HG03457 (cell line): Measurements from ENCODE around the gene DEPP1.
A peak's percentile ranks its signal among the peaks of the same experiment; 100 is the strongest.

Source experiments
- ATAC-seq: cut with Tn5 transposase; IDR thresholded peaks from one replicate; pipeline ENCODE4 v1.9.1; 2021; ENCODE audit warnings: moderate number of reproducible peaks; ENCODE audit not compliant: unreplicated experiment

The DEPP1 gene

GRCh38 chr10:44968091-44968490, 10.5 kb downstream of the DEPP1 start:
- no peak for ATAC-seq

GRCh38 chr10:44967616-44968015, 11.0 kb downstream of the DEPP1 start:
- ATAC-seq: no peak

DNA sequence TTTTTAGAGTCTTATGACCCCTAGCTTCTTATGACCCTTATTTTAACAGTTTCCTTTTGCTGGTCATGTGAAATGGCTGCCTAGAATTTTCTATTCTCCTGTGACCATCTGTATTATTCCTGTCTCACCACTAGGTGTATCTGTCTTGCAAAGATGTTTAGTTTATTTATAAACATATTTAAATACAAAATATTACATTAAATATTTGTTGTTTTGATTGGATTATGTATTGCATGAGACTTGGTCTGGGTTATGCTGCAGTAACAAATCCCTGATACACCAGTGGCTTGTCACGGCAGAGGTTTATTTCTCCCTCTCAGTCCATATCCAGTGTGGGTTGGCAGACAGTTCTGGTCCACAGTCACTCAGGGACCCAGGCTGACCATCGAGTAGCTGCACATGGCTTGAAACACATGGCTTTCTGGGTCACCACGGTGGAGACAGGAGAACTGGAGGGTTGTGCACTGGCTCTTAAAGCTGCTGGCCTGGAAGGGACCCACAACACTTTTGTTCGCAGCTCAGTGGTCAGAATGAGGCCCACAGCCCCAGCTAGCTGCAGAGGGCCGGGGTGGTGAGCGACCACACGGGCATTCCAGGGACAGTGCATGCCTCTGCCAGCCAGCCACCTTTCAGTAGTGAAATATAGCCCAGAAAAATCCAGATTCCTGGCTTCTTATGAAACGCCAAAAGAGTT, 11.6 kb downstream of the DEPP1 start:
- ATAC-seq: no peak

DNA sequence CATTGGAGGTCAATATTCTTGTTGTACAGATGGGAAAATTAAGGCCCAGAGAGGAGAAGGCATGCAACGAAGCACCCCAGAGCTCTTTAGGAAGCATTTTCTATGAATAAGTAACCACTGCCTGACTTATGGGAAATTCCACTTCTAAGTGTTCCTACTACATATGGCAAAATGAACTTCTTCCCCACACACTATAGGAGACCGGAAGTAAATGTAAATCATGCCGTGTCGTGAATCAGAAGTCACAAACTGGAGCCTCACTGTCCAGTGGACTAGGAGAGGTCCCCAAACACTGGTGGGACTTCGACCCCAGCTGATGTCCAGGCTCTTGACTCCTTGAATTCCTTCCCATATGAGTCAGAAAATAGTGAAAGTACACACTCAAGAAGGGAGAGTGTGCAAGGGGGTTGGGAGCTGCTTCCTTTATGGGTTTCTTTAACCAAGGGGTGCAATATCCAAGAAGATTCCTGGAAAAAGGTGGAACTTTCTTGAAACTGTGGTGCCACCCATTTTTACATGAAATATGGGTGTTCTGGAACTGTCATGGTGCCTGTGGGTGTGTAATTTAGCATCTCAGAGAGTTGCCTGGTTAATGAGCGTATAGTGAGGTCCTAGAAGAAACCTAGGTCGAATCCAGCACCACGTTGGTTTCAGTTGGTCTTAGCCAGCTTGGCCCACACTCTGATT, 12.3 kb downstream of the DEPP1 start:
- peak; percentile 34 for ATAC-seq

DNA sequence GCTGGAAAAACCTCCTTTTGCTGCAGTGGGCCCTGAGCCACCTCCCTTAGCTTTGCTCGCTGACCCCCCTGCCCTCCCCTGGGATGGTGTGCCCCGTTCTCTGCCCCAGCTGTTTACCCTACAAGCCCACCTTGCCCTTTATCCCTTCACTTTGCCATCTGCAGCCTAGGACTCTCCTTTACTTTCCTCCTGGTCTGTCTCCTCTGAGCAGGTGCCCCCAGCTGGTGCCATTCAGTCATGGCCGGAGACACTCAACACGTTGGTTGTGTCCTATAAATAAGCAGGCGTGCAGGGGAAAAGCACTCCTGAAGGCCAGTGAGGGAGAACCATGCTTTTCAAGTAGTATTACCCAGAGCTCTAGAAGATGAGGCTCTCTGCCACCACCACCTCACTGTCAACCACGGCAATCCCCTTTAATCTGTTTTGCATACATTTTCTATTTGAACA, 12.9 kb downstream of the DEPP1 start:
- peak; percentile 43 for ATAC-seq

DNA sequence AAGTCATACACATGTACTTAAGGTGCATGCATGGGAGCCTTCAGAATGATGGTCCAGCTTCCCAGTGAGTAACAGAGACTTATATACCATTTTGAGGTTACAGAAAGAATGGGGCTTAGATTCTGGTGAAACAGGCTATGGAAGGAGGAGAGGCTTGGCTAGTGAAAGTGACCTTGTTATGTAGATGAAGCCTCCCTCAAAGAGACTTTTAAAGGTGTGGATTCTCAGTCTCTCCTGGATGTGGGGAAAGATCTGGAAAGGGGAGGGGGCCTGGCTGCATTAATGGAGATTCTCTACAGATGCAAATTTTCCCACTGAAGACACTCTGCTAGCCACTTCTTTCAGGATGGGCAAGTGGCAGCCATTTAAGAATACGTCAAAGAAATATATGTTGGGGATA, 13.5 kb downstream of the DEPP1 start:
- no peak for ATAC-seq

GRCh38 chr10:44963772-44964633, 14.6 kb downstream of the DEPP1 start:
- ATAC-seq: no peak

GRCh38 chr10:44962870-44963738, 15.5 kb downstream of the DEPP1 start:
- ATAC-seq: no peak

GRCh38 chr10:44961931-44962750, 16.5 kb downstream of the DEPP1 start:
- ATAC-seq: no peak

DNA sequence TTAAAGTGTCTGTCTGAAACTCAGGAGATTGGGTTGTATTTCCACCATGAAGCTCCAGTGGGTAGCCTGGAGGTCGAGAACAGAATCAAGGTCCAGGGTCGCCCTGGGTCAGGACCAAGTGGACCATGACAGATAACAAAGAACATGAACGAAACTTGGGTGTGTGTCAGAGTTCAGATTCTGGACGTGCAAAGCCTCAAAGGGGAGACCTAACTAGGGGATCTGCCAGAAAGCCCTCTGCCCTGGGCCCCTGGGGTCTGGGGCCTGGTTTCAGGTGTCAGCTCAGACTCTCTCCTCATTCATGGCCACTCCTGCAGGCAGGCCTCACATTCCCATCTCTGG, 17.4 kb downstream of the DEPP1 start:
- ATAC-seq: no peak

DNA sequence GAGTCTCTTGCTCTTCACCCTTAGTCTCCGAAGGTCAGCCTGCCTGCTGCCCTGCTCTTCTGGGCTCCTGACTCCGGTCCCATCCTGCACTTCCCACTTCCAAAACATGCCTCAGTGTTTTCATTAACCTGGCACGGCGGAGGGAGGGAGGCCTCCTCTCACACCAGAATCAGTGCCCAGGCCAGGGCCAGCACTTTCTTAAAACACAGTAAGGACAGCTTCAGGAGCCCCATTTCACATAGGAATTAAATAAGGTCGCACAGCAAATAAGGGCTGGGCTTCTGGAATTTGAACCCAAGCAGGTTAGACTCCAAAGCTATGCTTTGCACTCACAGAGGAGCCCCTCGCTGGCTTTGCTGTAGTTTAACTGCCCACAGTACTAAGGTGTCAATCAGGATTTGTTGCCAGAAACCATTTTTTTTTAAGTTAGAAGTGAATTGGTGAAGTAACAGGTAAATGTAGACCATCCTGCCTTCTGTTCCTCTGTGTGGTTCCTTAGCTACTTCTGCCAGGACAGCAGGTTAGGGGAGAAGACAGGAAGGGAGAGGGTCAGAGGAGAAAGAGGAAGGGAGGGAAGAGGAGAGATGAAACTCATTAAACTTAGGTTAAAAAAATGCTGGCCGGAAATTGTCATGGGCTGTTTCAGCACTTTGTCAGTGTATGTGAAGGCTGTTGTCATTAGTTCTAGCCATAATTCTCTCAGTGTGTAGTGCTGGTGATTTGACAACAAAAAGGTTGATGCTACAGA, 18.0 kb downstream of the DEPP1 start:
- no peak for ATAC-seq

GRCh38 chr10:44960088-44960460, 18.5 kb downstream of the DEPP1 start:
- no peak for ATAC-seq

DNA sequence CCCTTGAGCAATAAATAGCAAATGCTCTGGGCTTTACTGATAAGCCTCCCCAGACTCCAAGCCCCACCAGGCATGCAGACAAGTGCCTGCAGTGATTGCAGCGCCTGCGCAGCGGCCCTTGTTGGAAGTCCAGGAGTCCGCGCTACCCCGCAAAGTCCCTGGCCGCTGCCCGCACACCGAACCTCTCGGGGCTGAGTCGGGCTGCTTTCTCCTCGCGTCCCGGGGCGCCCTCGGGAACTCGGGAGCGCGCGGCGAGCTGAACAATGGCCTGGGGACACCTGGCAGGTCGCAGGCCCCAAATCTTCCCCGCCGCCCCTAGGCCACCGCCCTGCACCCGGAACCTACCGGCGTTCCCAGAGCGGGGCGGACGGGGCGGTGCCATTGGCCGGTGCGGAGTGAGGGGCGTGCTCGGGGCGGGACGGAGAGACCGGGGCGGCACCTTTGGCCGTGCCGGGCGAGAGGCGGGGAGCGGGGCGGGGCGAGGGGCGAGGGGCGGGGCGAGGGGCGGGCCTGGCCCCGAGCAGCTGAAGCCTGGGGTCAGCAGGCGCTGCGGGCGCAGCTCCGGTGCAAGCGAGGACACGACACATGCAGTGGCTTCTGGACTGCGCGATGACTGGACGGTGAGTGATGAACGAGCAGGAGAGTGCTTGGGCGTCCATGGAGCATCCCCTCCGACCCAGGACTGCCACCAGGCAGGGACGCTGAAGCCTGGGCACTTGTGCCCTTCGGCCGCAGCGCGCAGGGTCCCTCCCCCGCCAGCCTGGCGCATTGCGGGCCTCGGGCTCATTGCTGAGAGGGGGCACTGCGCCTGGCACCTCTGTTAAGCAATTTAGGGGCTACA, 19.1 kb downstream of the DEPP1 start, which contains the start of gene RASSF4:
Gene RASSF4, plus strand, starts transcription at position 556 of the 841 bp plus-strand sequence. CDS start 10,401 bp downstream, outside the sequence.
- peak; percentile 94 for ATAC-seq

DNA sequence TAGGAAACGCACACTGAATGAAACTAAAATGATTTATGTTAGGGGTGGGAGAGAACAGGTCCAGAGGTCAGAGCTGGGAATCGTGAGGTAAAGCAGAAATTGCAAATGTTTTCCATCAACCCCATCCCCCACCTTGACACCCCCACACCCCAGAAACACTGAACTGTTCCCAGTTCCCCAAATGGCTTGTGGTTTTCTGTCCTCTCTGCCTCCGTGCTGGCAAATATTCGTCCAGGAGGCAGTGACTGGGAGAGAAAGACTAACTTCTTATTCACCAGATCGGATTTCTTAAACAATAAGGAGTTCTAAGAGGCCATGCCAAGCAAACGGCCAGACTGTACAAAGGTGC, 19.7 kb downstream of the DEPP1 start:
- ATAC-seq: no peak

DNA sequence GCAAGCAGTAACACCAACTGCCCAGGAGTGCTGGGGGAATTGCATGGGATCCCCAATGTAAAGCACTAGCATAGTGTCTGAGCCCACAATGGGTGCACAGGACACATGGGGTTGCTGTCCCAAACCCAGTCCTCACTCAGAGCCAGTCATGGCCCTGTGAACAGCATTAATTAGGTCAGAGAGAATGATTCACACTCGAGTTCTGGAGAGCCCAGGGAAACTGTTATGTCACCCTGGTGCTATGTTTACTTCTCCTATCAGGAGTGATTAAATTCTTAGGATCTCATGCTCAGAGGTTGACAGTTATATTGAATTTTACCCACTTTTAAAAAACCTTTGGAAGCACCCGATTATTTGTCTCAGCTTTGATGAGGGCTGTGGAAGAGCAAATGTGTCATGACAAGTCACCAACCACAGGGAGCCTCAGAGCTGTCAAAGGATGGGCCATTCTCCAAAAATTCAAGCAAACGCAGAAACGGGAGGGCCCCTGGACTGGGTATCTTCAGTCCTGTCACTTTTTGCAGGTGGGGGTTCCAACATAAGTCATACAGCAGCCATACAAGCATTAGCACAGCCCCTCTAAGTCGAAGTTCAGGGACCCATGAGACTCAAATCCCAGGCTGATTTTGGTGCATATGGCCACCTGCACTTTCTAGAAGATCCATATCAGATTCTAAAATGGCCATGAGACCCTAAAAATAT, 20.3 kb downstream of the DEPP1 start:
- ATAC-seq: no peak

GRCh38 chr10:44956717-44957706, 21.6 kb downstream of the DEPP1 start:
- ATAC-seq: no peak

DNA sequence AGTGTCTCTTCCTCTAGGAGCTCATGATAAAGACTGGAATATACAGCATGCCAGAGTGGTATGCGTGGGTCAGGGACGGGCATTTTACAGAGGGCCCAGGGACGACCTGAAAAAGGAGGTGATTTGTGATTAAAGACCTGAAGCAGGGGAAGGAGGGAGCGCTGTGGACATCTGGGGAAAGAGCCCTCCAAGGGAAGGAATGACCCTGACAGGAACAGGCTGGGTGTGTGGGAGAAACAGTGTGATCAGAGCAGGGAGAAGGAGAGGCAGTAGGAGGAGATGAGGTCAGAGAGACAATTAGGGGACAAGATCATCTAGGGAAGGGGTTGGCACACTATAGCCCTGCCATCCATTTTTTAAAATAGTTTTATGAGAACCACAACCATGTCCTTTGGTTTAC, 22.4 kb downstream of the DEPP1 start:
- no peak for ATAC-seq
